Mesenteric fat pad (tissue), 1 donor: ENCODE results near the gene FREM1. TPM values are rescaled to one million over a fixed set of nuclear protein-coding genes. Genes with fewer than 3 reads are reported as not detected.
"Not testable (repeated sequence)": the region's sequence is repeated elsewhere in the genome, so short reads cannot be mapped to it uniquely, and the experiment has no call there.

Experiments used
- DNase-seq: peaks from one replicate; pipeline ENCODE4 v3.0.0-alpha.2; 2020; ENCODE audit warnings: low spot score
- long read RNA-seq: library from polyadenylated mRNA; unstranded; transcript quantifications from one replicate; pipeline ENCODE4 v2.0.0, GENCODE V29; 2020
- total RNA-seq: library from RNA; stranded (reverse); fragmentation: NEBNext Ultra II Directional; extraction: Animal tissue kit (Norgen Biotek cat#: 25700); gene quantifications from one replicate; pipeline ENCODE4 v1.2.1, GENCODE V29; 2021
- donor health status: DM: yes; HTN: yes; CAD: no.

FREM1 gene
- total RNA-seq = 6.4 TPM
- long read RNA-seq, partial matches to known transcripts = 3 of 3 reads
- long read RNA-seq, other reads (novel, unspliced or antisense) = 0 of 3 reads

GRCh38 chr9:14909961-14910805 lies at the start of gene FREM1:
Gene FREM1, minus strand, starts transcription at chr9:14910428. Its CDS starts 41,451 bp downstream, at chr9:14868977.
- no peak for DNase-seq

GRCh38 chr9:14958989-14959388 lies 48.8 kb upstream of the FREM1 start:
- DNase-seq = no peak

- no peak for DNase-seq
Observed at GRCh38 chr9:14957109-14957508, 46.9 kb upstream of the FREM1 start.

- DNase-seq = no peak
Observed at GRCh38 chr9:14956208-14956607, 46.0 kb upstream of the FREM1 start.

- DNase-seq = no peak
Observed at GRCh38 chr9:14945351-14945750, 35.1 kb upstream of the FREM1 start.

- DNase-seq = no peak
Observed at GRCh38 chr9:14941501-14942405, 31.5 kb upstream of the FREM1 start.

- no peak for DNase-seq
Observed at GRCh38 chr9:14939378-14939777, 29.1 kb upstream of the FREM1 start.

- no peak for DNase-seq
Observed at GRCh38 chr9:14937216-14937615, 27.0 kb upstream of the FREM1 start.

GRCh38 chr9:14936491-14936890 lies 26.3 kb upstream of the FREM1 start:
- DNase-seq = no peak

- DNase-seq = no peak
Observed at GRCh38 chr9:14935964-14936363, 25.7 kb upstream of the FREM1 start.

GRCh38 chr9:14935106-14935751 lies 25.0 kb upstream of the FREM1 start:
- no peak for DNase-seq

- no peak for DNase-seq
Observed at GRCh38 chr9:14932641-14933040, 22.4 kb upstream of the FREM1 start.

- no peak for DNase-seq
Observed at GRCh38 chr9:14932231-14932630, 22.0 kb upstream of the FREM1 start.

GRCh38 chr9:14926941-14927624 lies 16.9 kb upstream of the FREM1 start:
- DNase-seq = no peak

- DNase-seq = no peak
Observed at GRCh38 chr9:14924230-14925219, 14.3 kb upstream of the FREM1 start.

GRCh38 chr9:14923701-14924100 lies 13.5 kb upstream of the FREM1 start:
- DNase-seq = no peak

- not testable (repeated sequence) for DNase-seq
Observed at GRCh38 chr9:14920805-14921204, 10.6 kb upstream of the FREM1 start.

- DNase-seq = no peak
Observed at GRCh38 chr9:14913366-14913765, 3.1 kb upstream of the FREM1 start.

- no peak for DNase-seq
Observed at GRCh38 chr9:14912859-14913258, 2.6 kb upstream of the FREM1 start.

- DNase-seq = no peak
Observed at GRCh38 chr9:14911046-14911445, 818 bp upstream of the FREM1 start.
